ENCODE results near the gene UBE2E2. TPM values are rescaled to one million over a fixed set of nuclear protein-coding genes. Genes with fewer than 3 reads are reported as not detected.
A peak's percentile ranks its signal among the peaks of the same experiment; 100 is the strongest.

UBE2E2 gene
- total RNA-seq, 2 donors from 2014 or later = 6.4 to 9.6 TPM

DNA sequence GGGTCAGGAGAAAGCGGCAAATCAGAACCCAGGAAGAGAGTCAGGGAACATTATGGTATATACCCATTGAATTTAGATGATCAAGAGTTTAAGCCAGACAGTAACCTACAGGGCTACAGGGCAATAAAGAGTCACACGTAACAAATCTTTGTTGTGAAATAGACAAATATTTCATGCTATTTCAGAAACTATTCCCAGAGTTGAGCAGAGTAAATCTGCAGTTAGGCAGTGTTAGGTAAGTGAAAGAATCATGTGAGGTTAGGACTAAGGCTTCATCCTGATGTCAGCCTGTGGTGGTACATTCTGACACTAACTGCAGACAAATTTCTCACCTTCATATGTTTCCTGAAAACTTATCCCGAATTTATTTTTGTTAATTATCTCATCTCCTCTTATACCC is 153.0 kb downstream of the UBE2E2 start:
- H3K4me3 Mint-ChIP-seq = no peak overlapping the region
- H3K4me1 Mint-ChIP-seq (ENCODE audit: low read depth in 2 of 2) = no peaks in the 10 kb centered on the region
- H3K27ac Mint-ChIP-seq = no peak overlapping the region
- no peaks in the 10 kb centered on the region for H3K9me3 Mint-ChIP-seq
- no peaks in the 10 kb centered on the region for H3K27me3 Mint-ChIP-seq
- DNase-seq (ENCODE audit: low spot score) (no peak), ATAC-seq (no peak)
- no peaks in the 10 kb centered on the region for H3K36me3 Mint-ChIP-seq

DNA sequence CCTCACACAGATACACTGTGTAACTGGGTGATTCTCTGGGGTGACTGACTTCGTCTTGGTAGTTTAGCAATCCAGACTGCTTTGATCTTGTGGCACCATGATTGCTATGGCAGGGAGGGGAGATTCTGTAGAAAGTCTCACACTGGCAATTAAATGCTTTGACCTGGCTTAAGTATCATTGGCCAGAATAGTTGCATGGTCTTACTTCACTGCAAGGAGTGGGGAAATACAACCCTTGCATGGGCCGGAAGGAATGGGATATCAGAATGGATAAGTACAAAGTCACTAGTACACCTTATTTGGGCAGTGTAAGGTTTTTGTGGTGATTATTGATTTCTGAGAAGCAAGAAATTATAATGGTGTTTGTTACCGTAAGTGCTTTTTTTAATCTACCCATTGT is 153.8 kb downstream of the UBE2E2 start:
- DNase-seq (ENCODE audit: low spot score) (no peak), ATAC-seq (no peak)
- Mint-ChIP-seq H3K4me3 (no peak overlapping the region), H3K4me1 (ENCODE audit: low read depth in 2 of 2) (no peaks in the 10 kb centered on the region), H3K36me3 (no peaks in the 10 kb centered on the region), H3K27me3 (no peaks in the 10 kb centered on the region), H3K9me3 (no peaks in the 10 kb centered on the region), H3K27ac (no peak overlapping the region)

DNA sequence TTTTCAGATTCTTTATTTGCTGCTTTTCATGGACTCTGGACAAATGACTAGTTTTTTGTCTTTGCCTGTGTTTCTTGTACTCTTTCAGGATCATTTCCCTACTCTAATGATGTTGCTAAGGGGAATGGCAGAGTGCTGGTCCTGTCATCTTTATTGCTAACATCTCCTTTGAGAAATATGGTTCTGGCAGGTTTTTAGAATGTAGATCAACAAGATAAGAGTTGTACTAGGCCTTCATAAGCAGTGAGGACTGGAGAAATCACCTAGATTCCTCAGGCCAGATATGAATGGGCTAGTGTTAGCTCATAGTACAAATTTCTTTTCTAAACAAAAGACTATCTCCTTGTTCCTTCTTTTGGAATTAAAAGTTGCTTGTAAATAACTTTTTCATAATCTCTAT is 156.0 kb downstream of the UBE2E2 start:
- Mint-ChIP-seq H3K27me3 (peaks cover 0 to 4% of the 10 kb centered on the region in 2 donors), H3K9me3 (peaks cover 3% of the 10 kb centered on the region), H3K4me3 (no peak overlapping the region), H3K36me3 (no peaks in the 10 kb centered on the region), H3K4me1 (ENCODE audit: low read depth in 2 of 2) (no peaks in the 10 kb centered on the region), H3K27ac (no peak overlapping the region)
- ATAC-seq = no peak
- DNase-seq (ENCODE audit: low spot score) = no peak

DNA sequence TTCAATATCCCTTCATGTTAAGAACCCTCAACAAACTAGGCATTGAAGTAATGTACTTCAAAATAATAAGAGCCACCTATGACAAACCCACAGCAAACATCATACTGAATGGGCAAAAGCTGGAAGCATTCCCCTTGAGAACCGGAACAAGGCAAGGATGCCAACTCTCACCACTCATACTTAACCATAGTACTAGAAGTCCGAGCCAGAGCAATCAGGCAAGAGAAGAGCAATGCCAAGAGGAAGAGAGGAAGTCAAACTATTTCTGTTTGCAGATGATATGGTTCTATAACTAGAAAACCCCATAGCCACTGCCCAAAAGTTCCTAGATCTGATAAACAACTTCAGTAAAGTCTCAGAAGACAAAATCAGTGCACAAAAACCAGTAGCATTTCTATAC is 161.9 kb downstream of the UBE2E2 start:
- Mint-ChIP-seq H3K9me3 (peaks cover 11% of the 10 kb centered on the region), H3K36me3 (no peaks in the 10 kb centered on the region), H3K4me3 (no peak overlapping the region), H3K27ac (no peak overlapping the region), H3K27me3 (peaks cover 1 to 12% of the 10 kb centered on the region in 2 donors), H3K4me1 (ENCODE audit: low read depth in 2 of 2) (peaks cover 0 to 4% of the 10 kb centered on the region in 2 donors)
- DNase-seq (ENCODE audit: low spot score) (no peak), ATAC-seq (no peak)

DNA sequence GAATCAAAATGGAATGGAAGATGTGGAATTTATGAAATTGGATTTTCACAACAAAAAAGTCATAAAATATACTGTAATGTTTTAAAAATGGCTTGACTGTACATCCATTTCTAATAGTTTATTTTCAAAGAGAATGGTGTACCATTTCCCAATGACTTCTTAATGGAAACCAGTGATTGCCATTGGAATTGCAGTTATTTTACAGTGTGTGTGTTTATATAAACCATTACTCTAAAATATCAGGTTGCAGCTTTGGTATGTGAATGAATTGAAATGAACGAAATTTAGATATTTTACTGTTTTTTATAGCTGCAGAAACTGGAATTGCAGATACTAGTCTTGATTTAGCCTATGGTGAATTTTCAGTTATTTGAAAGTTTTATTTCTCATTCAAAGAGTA is 165.6 kb downstream of the UBE2E2 start:
- Mint-ChIP-seq H3K9me3 (peaks cover 11% of the 10 kb centered on the region), H3K4me3 (no peak overlapping the region), H3K36me3 (no peaks in the 10 kb centered on the region), H3K4me1 (ENCODE audit: low read depth in 2 of 2) (peaks cover 0 to 4% of the 10 kb centered on the region in 2 donors), H3K27ac (no peak overlapping the region), H3K27me3 (peaks cover 9 to 17% of the 10 kb centered on the region in 2 donors)
- ATAC-seq (no peak), DNase-seq (ENCODE audit: low spot score) (no peak)

DNA sequence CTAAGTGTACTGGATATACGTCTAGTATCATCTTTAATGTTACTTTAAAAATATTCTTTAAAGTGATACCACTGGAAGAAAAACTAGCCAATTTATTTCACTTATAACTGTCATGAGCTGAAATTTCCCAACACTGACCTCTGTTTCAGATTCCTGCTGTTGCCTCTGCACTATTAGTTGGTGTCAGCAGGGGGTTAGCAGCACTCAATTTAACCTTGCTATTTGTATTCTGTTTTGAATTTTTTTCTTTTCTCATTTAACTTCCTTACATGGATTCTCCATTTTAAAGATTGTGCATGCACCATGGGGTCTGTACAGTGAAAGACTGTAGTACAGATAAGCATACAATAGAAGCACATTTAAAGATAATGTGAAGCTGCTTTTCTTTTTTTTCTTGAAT is 169.2 kb downstream of the UBE2E2 start:
- DNase-seq (ENCODE audit: low spot score) = no peak
- Mint-ChIP-seq H3K4me3 (no peak overlapping the region), H3K36me3 (no peaks in the 10 kb centered on the region), H3K9me3 (no peaks in the 10 kb centered on the region), H3K27ac (no peak overlapping the region), H3K4me1 (ENCODE audit: low read depth in 2 of 2) (peaks cover 0 to 4% of the 10 kb centered on the region in 2 donors), H3K27me3 (peaks cover 9% of the 10 kb centered on the region in 2 donors)
- no peak for ATAC-seq

DNA sequence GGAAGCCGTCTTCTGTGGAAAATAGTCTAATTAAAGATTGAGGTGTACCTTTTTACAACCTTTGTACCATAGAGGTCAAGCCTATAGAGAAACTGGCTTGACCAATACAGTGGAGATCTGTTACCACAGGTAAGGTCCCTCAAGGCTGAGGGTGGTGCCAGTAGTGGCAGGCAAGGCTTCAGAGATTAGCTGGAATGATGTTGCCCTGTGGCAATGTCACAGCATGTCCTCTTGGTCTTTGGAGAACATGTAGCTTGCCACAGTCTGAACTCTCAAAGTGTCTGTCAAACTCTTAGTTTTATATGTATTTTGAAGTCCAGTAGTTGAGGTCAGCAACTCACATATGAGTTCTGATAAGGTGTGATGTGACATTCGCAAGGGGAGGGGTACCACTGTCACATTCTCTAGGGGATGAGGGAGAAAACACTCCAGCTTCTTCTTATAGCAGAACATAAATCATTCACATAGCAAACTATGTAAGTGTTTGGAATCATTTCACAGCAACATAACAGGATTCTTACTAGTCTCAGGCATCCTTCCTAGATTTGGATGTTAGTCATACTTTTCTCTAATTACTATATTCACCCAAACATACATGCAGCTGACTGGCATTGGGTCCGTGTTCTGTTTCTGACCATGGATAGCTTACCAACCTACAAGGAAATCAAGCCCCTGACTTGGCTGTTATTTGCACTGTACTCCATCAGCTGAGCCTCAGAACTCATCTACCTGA is 173.6 kb downstream of the UBE2E2 start:
- DNase-seq (ENCODE audit: low spot score) (no peak), ATAC-seq (no peak)
- no peaks in the 10 kb centered on the region for H3K9me3 Mint-ChIP-seq
- no peak overlapping the region for H3K27ac Mint-ChIP-seq
- H3K4me1 Mint-ChIP-seq (ENCODE audit: low read depth in 2 of 2) = no peaks in the 10 kb centered on the region
- no peaks in the 10 kb centered on the region for H3K27me3 Mint-ChIP-seq
- H3K36me3 Mint-ChIP-seq = no peaks in the 10 kb centered on the region
- no peak overlapping the region for H3K4me3 Mint-ChIP-seq

DNA sequence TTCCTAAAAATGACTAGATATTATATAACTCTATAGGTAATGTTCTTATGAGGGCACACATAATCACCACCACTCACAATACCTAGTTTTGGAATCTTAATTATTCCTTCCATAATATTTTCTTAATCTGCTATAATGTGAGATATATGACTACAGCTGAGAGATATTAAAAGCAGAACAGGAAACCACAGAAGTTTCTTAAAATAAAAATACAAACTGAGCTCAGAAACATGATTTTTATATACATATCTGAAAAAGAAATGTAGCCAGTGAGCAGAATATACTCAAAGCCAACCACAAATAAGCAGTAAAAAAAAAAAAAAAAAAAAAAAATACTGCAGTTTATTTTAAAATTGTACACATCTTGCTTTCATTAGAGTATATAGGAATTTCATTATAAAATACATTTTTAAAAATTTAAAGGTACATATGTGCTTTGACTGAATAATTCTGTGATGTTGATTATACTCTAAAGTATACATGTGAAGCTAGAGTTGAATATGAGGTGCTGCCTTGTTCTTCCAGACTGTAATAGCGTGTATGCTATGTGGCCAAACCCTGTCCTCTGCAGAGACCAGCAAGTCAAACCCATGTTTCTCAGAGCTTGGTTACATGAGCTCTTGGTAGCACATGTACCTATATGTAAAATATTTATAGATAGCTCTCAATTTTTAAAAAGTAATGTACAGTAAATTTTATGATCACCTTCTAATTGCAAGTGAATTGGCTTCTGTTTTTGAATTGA is 175.0 kb downstream of the UBE2E2 start:
- no peaks in the 10 kb centered on the region for H3K9me3 Mint-ChIP-seq
- no peak overlapping the region for H3K4me3 Mint-ChIP-seq
- H3K27ac Mint-ChIP-seq = no peak overlapping the region
- H3K27me3 Mint-ChIP-seq = peaks cover 0 to 6% of the 10 kb centered on the region in 2 donors
- no peaks in the 10 kb centered on the region for H3K36me3 Mint-ChIP-seq
- ATAC-seq (no peak), DNase-seq (ENCODE audit: low spot score) (no peak)
- H3K4me1 Mint-ChIP-seq (ENCODE audit: low read depth in 2 of 2) = no peaks in the 10 kb centered on the region

DNA sequence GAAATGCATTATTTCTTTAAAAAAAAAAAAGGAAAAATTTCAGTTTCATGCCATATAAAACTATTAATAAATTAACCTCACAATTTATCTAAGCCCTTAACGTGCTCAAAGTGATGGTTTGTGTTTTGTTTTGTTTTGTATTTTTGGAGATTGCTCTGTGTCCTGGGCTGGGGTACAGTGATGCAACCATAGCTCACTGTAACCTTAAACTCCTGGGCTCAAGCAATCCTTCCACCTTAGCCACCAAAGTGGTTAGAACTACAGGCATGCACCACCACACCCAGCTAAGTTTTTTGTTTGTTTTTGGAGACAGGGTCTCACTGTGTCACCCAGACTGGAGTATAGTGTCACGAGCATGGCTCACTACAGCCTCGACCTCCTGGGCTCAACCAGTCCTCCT is 180.7 kb downstream of the UBE2E2 start:
- Mint-ChIP-seq H3K9me3 (no peaks in the 10 kb centered on the region), H3K4me3 (no peak overlapping the region), H3K27ac (no peak overlapping the region), H3K27me3 (peaks cover 0 to 8% of the 10 kb centered on the region in 2 donors), H3K36me3 (no peaks in the 10 kb centered on the region), H3K4me1 (ENCODE audit: low read depth in 2 of 2) (no peaks in the 10 kb centered on the region)
- DNase-seq (ENCODE audit: low spot score) (no peak), ATAC-seq (no peak)

DNA sequence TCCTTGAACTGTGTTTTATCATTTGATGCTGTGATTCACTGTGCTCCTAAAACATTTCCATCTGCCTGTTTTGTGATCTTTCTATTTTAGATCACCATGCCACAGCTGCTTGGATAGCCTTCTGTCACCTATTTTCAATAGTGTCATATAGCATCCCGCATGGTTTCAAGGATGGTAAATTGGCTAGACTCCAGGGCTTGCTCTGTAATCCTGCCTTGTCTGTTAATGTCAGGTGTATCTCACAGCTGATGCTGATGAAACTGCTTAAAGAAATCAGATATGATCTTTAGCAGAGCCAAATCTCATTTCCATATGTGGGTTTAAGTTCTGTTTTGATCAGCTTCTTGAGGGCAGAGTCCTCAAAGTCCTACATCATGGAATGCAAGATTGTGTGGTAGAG is 182.2 kb downstream of the UBE2E2 start:
- Mint-ChIP-seq H3K9me3 (no peaks in the 10 kb centered on the region), H3K27me3 (peaks cover 0 to 8% of the 10 kb centered on the region in 2 donors), H3K36me3 (no peaks in the 10 kb centered on the region), H3K4me1 (ENCODE audit: low read depth in 2 of 2) (no peaks in the 10 kb centered on the region), H3K4me3 (no peak overlapping the region), H3K27ac (no peak overlapping the region)
- ATAC-seq (no peak), DNase-seq (ENCODE audit: low spot score) (no peak)

DNA sequence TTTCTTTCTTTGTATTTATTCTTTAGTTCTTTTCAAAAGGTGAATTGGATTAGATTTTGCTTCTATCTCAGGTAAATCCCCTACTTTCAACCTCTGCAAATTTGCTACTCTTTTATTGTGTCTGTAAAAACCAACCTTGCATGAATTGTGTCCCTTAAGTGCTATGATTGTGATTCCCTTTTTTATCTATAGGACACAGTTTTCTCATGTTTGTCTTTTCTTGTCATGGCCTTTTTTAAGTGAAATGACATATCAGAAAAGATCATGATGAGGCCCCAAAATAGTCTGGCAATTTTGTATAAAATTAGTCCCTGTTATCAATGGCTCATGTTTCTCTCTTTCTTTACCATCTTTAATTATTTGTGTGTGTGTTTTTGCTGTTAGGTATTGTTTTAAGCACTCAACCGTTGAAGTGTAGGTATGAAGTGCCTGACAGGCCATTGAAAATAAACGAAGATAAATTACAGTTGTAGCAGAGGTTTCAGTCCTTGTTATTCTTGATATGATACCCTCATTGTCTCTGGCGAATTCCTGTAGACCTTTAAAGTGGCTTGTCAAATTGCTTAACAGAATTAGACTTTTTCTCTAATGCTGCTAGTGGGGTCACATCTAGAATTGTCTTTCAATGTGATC is 184.3 kb downstream of the UBE2E2 start:
- no peak overlapping the region for H3K4me3 Mint-ChIP-seq
- H3K9me3 Mint-ChIP-seq = no peaks in the 10 kb centered on the region
- DNase-seq (ENCODE audit: low spot score) (no peak), ATAC-seq (no peak)
- H3K4me1 Mint-ChIP-seq (ENCODE audit: low read depth in 2 of 2) = no peaks in the 10 kb centered on the region
- H3K27ac Mint-ChIP-seq = no peak overlapping the region
- H3K36me3 Mint-ChIP-seq = no peaks in the 10 kb centered on the region
- peaks cover 0 to 8% of the 10 kb centered on the region in 2 donors for H3K27me3 Mint-ChIP-seq

DNA sequence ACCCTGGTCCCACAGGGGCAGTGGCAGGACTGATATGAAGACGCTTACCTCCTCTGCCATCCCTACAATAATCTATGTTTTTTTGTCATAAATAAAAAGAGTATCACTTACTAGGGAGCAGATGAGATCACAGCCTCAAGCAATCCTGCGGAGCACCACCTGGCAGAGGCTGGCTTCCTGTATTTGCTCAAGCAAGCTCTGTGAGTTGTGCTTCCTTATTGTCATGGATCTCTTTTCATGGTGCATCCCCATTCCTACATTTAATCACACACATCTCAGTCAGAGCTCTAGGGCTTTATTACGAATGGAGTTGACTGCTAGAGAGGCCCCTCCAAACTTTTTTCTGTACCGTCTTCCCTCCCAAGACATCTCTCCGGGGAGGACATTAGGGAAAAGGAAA is 186.0 kb downstream of the UBE2E2 start:
- Mint-ChIP-seq H3K36me3 (no peaks in the 10 kb centered on the region), H3K9me3 (no peaks in the 10 kb centered on the region), H3K4me3 (no peak overlapping the region), H3K27me3 (no peaks in the 10 kb centered on the region), H3K27ac (no peak overlapping the region), H3K4me1 (ENCODE audit: low read depth in 2 of 2) (no peaks in the 10 kb centered on the region)
- ATAC-seq (no peak), DNase-seq (ENCODE audit: low spot score) (no peak)

DNA sequence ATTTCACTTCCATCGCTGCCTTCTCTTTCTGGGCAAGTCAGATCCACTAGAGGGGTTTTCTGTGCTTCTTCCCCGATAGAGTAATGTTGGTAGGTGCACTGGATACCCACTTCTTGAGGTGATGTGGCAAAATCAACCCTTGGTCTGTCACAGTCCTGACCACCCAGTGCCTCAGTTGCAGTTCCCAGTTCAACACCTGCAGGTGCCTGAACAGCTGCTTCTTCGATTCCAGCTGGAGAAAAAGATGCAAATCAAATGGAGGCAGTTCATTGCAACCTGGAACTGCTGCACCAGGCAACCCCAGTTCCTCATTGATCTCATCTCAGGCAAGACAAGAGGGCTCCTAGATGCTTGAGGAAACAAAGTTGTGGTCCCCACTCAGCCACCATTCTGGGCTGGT is 186.6 kb downstream of the UBE2E2 start:
- H3K4me3 Mint-ChIP-seq = no peak overlapping the region
- H3K4me1 Mint-ChIP-seq (ENCODE audit: low read depth in 2 of 2) = no peaks in the 10 kb centered on the region
- H3K27me3 Mint-ChIP-seq = no peaks in the 10 kb centered on the region
- ATAC-seq (no peak), DNase-seq (ENCODE audit: low spot score) (no peak)
- no peak overlapping the region for H3K27ac Mint-ChIP-seq
- H3K9me3 Mint-ChIP-seq = no peaks in the 10 kb centered on the region
- H3K36me3 Mint-ChIP-seq = no peaks in the 10 kb centered on the region

DNA sequence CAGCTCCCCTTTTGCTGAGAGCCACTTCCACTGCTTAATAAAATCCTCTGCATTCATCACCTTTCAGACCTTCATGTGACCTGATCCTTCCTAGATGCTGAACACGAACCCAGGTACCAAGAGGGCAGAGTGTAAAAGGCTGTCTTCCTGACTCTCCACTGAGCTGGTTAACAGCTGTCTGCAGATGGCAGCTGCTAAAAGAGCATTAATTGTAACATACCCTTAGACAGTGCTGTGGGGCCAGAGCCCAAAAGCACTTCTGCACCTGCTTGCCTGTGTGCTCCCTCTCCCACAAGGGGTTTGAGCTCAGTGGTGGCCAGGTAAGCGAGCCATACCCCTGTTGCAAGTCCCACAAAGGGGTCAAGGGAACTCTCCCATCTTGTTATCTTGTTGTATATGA is 187.3 kb downstream of the UBE2E2 start:
- no peak overlapping the region for H3K27ac Mint-ChIP-seq
- H3K27me3 Mint-ChIP-seq = no peaks in the 10 kb centered on the region
- no peaks in the 10 kb centered on the region for H3K9me3 Mint-ChIP-seq
- H3K4me1 Mint-ChIP-seq (ENCODE audit: low read depth in 2 of 2) = no peaks in the 10 kb centered on the region
- H3K4me3 Mint-ChIP-seq = no peak overlapping the region
- DNase-seq (ENCODE audit: low spot score) = no peak
- H3K36me3 Mint-ChIP-seq = no peaks in the 10 kb centered on the region
- peak in 1 of 2 donors; percentile 32 for ATAC-seq

Data from natural killer cell treated with Interleukin-12 subunit alpha and Interleukin-12 subunit beta and Interleukin-15 and Interleukin-18, amount 100 ng/mL, for 72 hours (primary cell).